Activated CD4-positive, alpha-beta T cell treated with anti-CD3 and anti-CD28 coated beads, Interleukin-2, amount 10 ng/mL, durations not matched to agents 7 days and 5 days (primary cell): ENCODE results near the gene SLC26A4. TPM values are rescaled to one million over a fixed set of nuclear protein-coding genes. Genes with fewer than 3 reads are reported as not detected.

ENCODE experiments used
- CTCF ChIA-PET: fragments of 350-600 bp; sonication (Branson Sonifier 250); formaldehyde crosslinking; loops from one replicate; lab custom pipeline; 2021; ENCODE audit warnings: antibody characterized with exemption; lab: Charles Lee
- POLR2A ChIA-PET: fragments of 350-600 bp; sonication (Branson Sonifier 250); formaldehyde crosslinking; loops from one replicate; lab custom pipeline; 2021; ENCODE audit warnings: antibody characterized with exemption; lab: Charles Lee
- DNase-seq: peaks from one replicate; pipeline ENCODE4 v3.0.0-alpha.2; 2020
- H3K27ac Mint-ChIP-seq: one replicate; pipeline ENCODE4 v1.8.0; 2021; ENCODE audit warnings: mild to moderate bottlenecking, moderate library complexity, mixed read lengths
- H3K27me3 Mint-ChIP-seq: one replicate; pipeline ENCODE4 v1.8.0; 2021; ENCODE audit warnings: mixed read lengths
- H3K36me3 Mint-ChIP-seq: one replicate; pipeline ENCODE4 v1.8.0; 2021; ENCODE audit warnings: low read depth, mixed read lengths
- H3K4me1 Mint-ChIP-seq: one replicate; pipeline ENCODE4 v1.8.0; 2021; ENCODE audit warnings: mixed read lengths
- H3K4me3 Mint-ChIP-seq: one replicate; pipeline ENCODE4 v1.8.0; 2021; ENCODE audit warnings: mild to moderate bottlenecking, moderate library complexity, mixed read lengths
- H3K9me3 Mint-ChIP-seq: one replicate; pipeline ENCODE4 v1.8.0; 2021; ENCODE audit warnings: mixed read lengths
- total RNA-seq, 2 experiments: library from RNA; stranded (reverse); gene quantifications; one replicate each; pipeline ENCODE4 v1.2.3, GENCODE V29; 2021

SLC26A4 gene
- total RNA-seq, 2 experiments from 2014 or later = 1.3 to 2.0 TPM

GRCh38 chr7:107742678-107743566, 82.3 kb downstream of the SLC26A4 start:
- Mint-ChIP-seq H3K9me3 (no peaks in the 10 kb centered on the region), H3K27me3 (no peaks in the 10 kb centered on the region), H3K36me3 (peaks cover 15% of the 10 kb centered on the region), H3K4me1 (peaks cover 42% of the 10 kb centered on the region), H3K27ac (peak overlapping the region; percentile 99), H3K4me3 (peak overlapping the region; percentile 87)
- POLR2A ChIA-PET = interaction anchor here (1.3 to 1.5 kb wide), 2 partner anchors 10 to 574 kb away, joined by 4 to 10 read pairs; partner anchors contain the start of gene HBP1
- CTCF ChIA-PET = interaction anchor here (0.7 to 4.8 kb wide), 30 partner anchors 9 to 574 kb away, joined by 3 to 35 read pairs (median 5); partner anchors contain the start of genes COG5, DUS4L, HBP1 and SLC26A4
- no peak for DNase-seq

- Mint-ChIP-seq H3K4me1 (peaks cover 48% of the 10 kb centered on the region), H3K27me3 (no peaks in the 10 kb centered on the region), H3K27ac (peak within 1 kb of the TSS; percentile 99), H3K4me3 (peak within 1 kb of the TSS; percentile 87), H3K9me3 (no peaks in the 10 kb centered on the region), H3K36me3 (peaks cover 20% of the 10 kb centered on the region)
- DNase-seq = peak; percentile 98
- ChIA-PET POLR2A (interaction anchor here (0.6 to 1.5 kb wide), 3 partner anchors 9 to 575 kb away, joined by 3 to 10 read pairs (median 4); partner anchors contain the start of gene HBP1), CTCF (interaction anchor here (0.7 to 4.8 kb wide), 30 partner anchors 9 to 575 kb away, joined by 3 to 35 read pairs (median 5); partner anchors contain the start of genes COG5, DUS4L, HBP1 and SLC26A4)
These were observed 83.1 kb downstream of the SLC26A4 start, which contains the start of gene CBLL1 for GRCh38 chr7:107743567-107744344. TSS of gene CBLL1 (plus strand) at chr7:107744142. CDS start at chr7:107744164, 22 bp downstream.

- POLR2A ChIA-PET = interaction anchor here (0.6 kb wide), 1 partner anchor 22 kb away, joined by 3 read pairs; no protein-coding TSS in a partner anchor
- no peaks in the 10 kb centered on the region for H3K27me3 Mint-ChIP-seq
- H3K4me3 Mint-ChIP-seq = peak overlapping the region; percentile 87
- H3K9me3 Mint-ChIP-seq = no peaks in the 10 kb centered on the region
- H3K27ac Mint-ChIP-seq = peak overlapping the region; percentile 99
- H3K4me1 Mint-ChIP-seq = peaks cover 51% of the 10 kb centered on the region
- peaks cover 22% of the 10 kb centered on the region for H3K36me3 Mint-ChIP-seq
- CTCF ChIA-PET = interaction anchor here (0.9 to 4.8 kb wide), 8 partner anchors 10 to 157 kb away, joined by 3 to 35 read pairs (median 4); no protein-coding TSS in a partner anchor
- DNase-seq = no peak
These were observed 83.7 kb downstream of the SLC26A4 start for GRCh38 chr7:107744345-107744750.

DNA sequence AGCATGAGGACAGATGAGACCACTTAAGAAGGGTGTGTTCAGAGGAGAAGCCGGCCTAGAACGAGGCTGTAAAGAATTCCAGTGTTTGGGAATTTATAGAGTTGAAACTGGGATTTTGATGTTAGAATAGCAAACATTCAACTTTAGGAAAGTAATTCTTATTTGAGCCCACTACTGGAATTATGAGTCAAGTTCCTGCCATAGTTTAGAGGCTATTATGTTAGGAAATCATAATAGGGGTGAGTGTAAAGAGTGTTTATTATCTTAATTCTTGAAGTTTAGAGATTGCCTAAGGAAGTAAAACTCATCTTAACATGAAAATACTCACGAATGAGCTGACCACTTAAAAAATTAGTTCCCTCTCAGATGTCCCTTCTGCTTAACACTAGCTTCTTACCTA, 85.4 kb downstream of the SLC26A4 start:
- ChIA-PET POLR2A (no interaction called here), CTCF (interaction anchor here (4.8 kb wide), 1 partner anchor 133 kb away, joined by 28 read pairs; no protein-coding TSS in a partner anchor)
- Mint-ChIP-seq H3K36me3 (peaks cover 31% of the 10 kb centered on the region), H3K9me3 (no peaks in the 10 kb centered on the region), H3K27ac (peak overlapping the region; percentile 70), H3K27me3 (no peaks in the 10 kb centered on the region), H3K4me1 (peaks cover 51% of the 10 kb centered on the region), H3K4me3 (peak overlapping the region; percentile 87)
- no peak for DNase-seq

GRCh38 chr7:107751113-107751512, 90.5 kb downstream of the SLC26A4 start:
- POLR2A ChIA-PET = no interaction called here
- no peaks in the 10 kb centered on the region for H3K27me3 Mint-ChIP-seq

GRCh38 chr7:107754642-107755041, 94.0 kb downstream of the SLC26A4 start:
- H3K4me1 Mint-ChIP-seq = peaks cover 2% of the 10 kb centered on the region
- POLR2A ChIA-PET = no interaction called here
- DNase-seq = no peak
- H3K4me3 Mint-ChIP-seq = no peak overlapping the region
- no peaks in the 10 kb centered on the region for H3K27me3 Mint-ChIP-seq
- peaks cover 66% of the 10 kb centered on the region for H3K36me3 Mint-ChIP-seq
- H3K27ac Mint-ChIP-seq = no peak overlapping the region
- H3K9me3 Mint-ChIP-seq = no peaks in the 10 kb centered on the region
- CTCF ChIA-PET = interaction anchor here (1.4 to 1.7 kb wide), 2 partner anchors 11 to 91 kb away, joined by 3 to 6 read pairs; partner anchors contain the start of gene CBLL1

More at GRCh38 chr7:107751113-107751512, 90.5 kb downstream of the SLC26A4 start:
- CTCF ChIA-PET = interaction anchor here (0.6 kb wide), 1 partner anchor 503 kb away, joined by 4 read pairs; no protein-coding TSS in a partner anchor
- H3K4me1 Mint-ChIP-seq = peaks cover 29% of the 10 kb centered on the region
- H3K9me3 Mint-ChIP-seq = no peaks in the 10 kb centered on the region
- no peak for DNase-seq
- no peak overlapping the region for H3K4me3 Mint-ChIP-seq
- no peak overlapping the region for H3K27ac Mint-ChIP-seq
- peaks cover 48% of the 10 kb centered on the region for H3K36me3 Mint-ChIP-seq

GRCh38 chr7:107758667-107759066, 98.0 kb downstream of the SLC26A4 start:
- Mint-ChIP-seq H3K36me3 (peaks cover 51% of the 10 kb centered on the region), H3K27ac (no peak overlapping the region), H3K9me3 (no peaks in the 10 kb centered on the region), H3K4me1 (no peaks in the 10 kb centered on the region), H3K4me3 (no peak overlapping the region), H3K27me3 (no peaks in the 10 kb centered on the region)
- ChIA-PET CTCF (no interaction called here), POLR2A (no interaction called here)
- no peak for DNase-seq

GRCh38 chr7:107767391-107767790, 106.8 kb downstream of the SLC26A4 start:
- Mint-ChIP-seq H3K4me1 (peaks cover 7% of the 10 kb centered on the region), H3K9me3 (no peaks in the 10 kb centered on the region), H3K4me3 (no peak overlapping the region), H3K27ac (no peak overlapping the region), H3K27me3 (no peaks in the 10 kb centered on the region), H3K36me3 (peaks cover 8% of the 10 kb centered on the region)
- no peak for DNase-seq
- ChIA-PET POLR2A (no interaction called here), CTCF (interaction anchor here (1.0 kb wide), 1 partner anchor 34 kb away, joined by 4 read pairs; no protein-coding TSS in a partner anchor)

Other genes with a start within 250 kb of the SLC26A4 start
- not detected for gene GPR22, start 190.8 kb upstream of the SLC26A4 start, total RNA-seq
- 10 to 100 TPM; 29.2 to 30.7 TPM for gene COG5, start 96.9 kb upstream of the SLC26A4 start, total RNA-seq
- gene DUS4L, start 96.9 kb upstream of the SLC26A4 start, total RNA-seq = 1 to 10 TPM; 7.9 to 9.9 TPM
- 10 to 100 TPM; 29.9 to 37.4 TPM for gene BCAP29, start 80.6 kb upstream of the SLC26A4 start, total RNA-seq
- gene CBLL1, start 83.3 kb downstream of the SLC26A4 start, total RNA-seq = 10 to 100 TPM; 45.7 to 59.7 TPM
- gene SLC26A3, start 142.4 kb downstream of the SLC26A4 start, total RNA-seq = not detected
- 10 to 100 TPM; 54.1 to 60.5 TPM for gene DLD, start 230.4 kb downstream of the SLC26A4 start, total RNA-seq